ENCODE results near the gene TTL.

GRCh38 chr2:112583497-112584133, 101.7 kb downstream of the TTL start:
- TF ChIP-seq CTCF (IDR thresholded peaks at IDR 0.05) = no peak
- TF ChIP-seq POLR2A (IDR thresholded peaks at IDR 0.05) = no peak
